GM10266 (cell line): ENCODE measurements around the gene TENT5A.

Experiments used
- DNase-seq: peaks from one replicate; pipeline ENCODE4 v3.0.0; 2012; ENCODE audit errors: extremely low spot score
- CTCF ChIP-seq: IDR thresholded peaks from 2 replicates; pipeline ENCODE4 v1.5.1; 2012; ENCODE audit warnings: mild to moderate bottlenecking, low read depth; ENCODE audit not compliant: control insufficient read depth, insufficient read depth; ENCODE audit errors: missing control alignments

Gene TENT5A

GRCh38 chr6:81771097-81771496, 18.6 kb upstream of the TENT5A start:
- TF ChIP-seq CTCF = no peak

DNA sequence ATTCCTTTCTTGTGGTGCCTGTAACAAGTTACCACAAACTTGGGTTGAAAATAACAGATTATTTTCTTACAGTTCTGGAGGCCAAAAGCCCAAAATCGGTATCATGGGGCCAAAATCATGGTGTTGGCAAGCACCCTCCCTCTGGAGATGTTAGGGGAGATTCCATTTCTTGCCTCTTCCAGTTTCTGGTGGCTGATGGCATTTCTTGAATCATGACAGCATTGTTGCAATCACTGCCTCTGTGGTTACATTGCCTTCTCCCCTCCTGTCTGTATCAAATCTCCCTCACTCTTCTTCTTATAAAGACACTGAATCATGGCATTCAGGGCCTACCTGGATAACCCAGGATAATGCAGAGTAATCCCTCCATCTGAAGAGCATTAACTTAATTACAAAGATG, 17.9 kb upstream of the TENT5A start:
- no peak for DNase-seq

More at GRCh38 chr6:81771097-81771496, 18.6 kb upstream of the TENT5A start:
- no peak for DNase-seq

DNA sequence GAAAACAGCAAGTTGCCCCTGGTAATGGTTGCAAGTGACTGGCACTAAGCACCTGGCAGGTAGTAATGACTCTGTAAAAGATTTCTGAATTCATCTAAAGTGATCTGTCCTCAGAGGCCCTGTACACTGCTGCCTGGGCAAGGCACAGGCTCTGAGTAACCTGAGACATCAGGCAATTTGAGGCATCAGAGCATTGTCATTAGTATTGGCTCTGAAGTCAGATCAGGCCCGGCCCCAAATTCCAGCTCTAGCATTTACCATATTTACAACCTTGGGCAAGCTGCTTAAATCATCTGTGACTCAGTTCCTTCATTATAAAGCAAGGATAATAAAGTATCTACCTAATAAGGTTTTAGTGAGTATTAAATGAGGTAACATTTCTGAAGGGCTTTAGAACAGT, 17.3 kb upstream of the TENT5A start:
- TF ChIP-seq CTCF = no peak
- no peak for DNase-seq

More for the DNA sequence above, 17.9 kb upstream of the TENT5A start:
- TF ChIP-seq CTCF = no peak

DNA sequence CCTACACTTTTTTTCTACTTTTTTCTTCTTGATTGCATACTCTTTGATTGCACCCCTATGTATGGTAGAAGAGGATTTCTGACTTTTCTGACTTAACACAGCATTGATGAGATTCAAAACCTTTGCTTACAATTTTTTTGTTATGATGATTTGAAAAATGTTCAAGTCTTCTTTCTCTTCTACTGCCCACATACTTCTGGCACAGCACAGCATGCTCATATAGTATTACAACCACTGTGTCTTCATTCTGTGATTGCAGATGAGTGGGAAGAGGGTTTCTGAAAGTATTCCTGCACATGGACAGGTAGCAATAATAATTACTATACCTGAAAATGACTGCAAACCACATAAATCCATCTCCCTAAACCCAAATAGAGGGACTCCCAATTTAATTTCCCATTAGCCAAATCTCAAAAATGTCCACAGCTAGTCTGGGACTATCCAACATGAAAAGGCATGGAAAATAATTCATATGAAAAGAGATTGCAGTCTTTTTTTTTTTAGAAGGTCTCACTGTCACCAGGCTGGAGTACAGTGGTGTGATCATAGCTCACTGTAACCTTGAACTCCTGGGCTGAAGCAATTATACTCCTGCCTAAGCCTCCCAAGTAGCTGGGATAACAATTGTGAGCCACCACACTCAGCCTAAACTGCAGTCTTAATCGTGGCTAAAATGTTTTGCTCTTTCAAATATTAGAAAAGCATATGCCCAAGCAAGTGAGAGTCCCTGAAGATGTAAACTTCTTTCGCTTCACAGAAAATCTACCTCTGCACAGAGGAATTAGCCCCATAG, 15.9 kb upstream of the TENT5A start:
- no peak for TF ChIP-seq CTCF
- no peak for DNase-seq

GRCh38 chr6:81767163-81767891, 14.8 kb upstream of the TENT5A start:
- DNase-seq = no peak
- no peak for TF ChIP-seq CTCF

- DNase-seq = no peak
- TF ChIP-seq CTCF = no peak
Measured at GRCh38 chr6:81766482-81767069, 14.1 kb upstream of the TENT5A start.
